BJ (cell line): ENCODE data around the gene ALDH3B1. TPM values are rescaled to one million over a fixed set of nuclear protein-coding genes. Genes with fewer than 3 reads are reported as not detected.
A peak's percentile ranks its signal among the peaks of the same experiment; 100 is the strongest.
"Not testable (repeated sequence)": the region's sequence is repeated elsewhere in the genome, so short reads cannot be mapped to it uniquely, and the experiment has no call there.

ENCODE experiments used
- CTCF ChIA-PET: fragments of 350-600 bp; formaldehyde crosslinking; extraction: SDS; loops from one replicate; lab custom pipeline; 2021; ENCODE audit warnings: antibody characterized with exemption, inconsistent platforms; lab: Yijun Ruan, JAX
- POLR2A ChIA-PET: fragments of 300-600 bp; sonication (Branson Sonifier 250); formaldehyde crosslinking; extraction: SDS; loops from one replicate; lab custom pipeline; 2021; ENCODE audit warnings: antibody characterized with exemption; lab: Charles Lee
- DNase-seq: peaks from one replicate; pipeline ENCODE4 v3.0.0-alpha.2; 2011; ENCODE audit warnings: low read depth
- H3K27me3 ChIP-seq: 2 replicates; pipeline ENCODE4 v1.6.0; 2011; ENCODE audit warnings: low read length; ENCODE audit not compliant: control insufficient read depth, insufficient read depth
- H3K36me3 ChIP-seq: 2 replicates; pipeline ENCODE4 v1.5.1; 2011; ENCODE audit warnings: low read length; ENCODE audit not compliant: control insufficient read depth, insufficient read depth
- H3K4me3 ChIP-seq: 2 replicates; pipeline ENCODE4 v1.5.1; 2011; ENCODE audit warnings: low read depth, mild to moderate bottlenecking, control low read depth, low read length
- CTCF ChIP-seq: IDR thresholded peaks from 2 replicates; pipeline ENCODE4 v1.5.1; 2011; ENCODE audit warnings: low read depth, mild to moderate bottlenecking, control low read depth, inconsistent platforms, low read length, moderate library complexity; ENCODE audit not compliant: insufficient read depth
- polyA plus RNA-seq: library from polyadenylated mRNA; depleted of rRNA; stranded (reverse); fragments of >200 nt; gene quantifications from 2 replicates; pipeline ENCODE4 v1.2.3, GENCODE V29; 2011

ALDH3B1 gene
- polyA plus RNA-seq, 1 experiment = 74.2 TPM

GRCh38 chr11:67983951-67984350 is 26.2 kb upstream of the ALDH3B1 start:
- Histone ChIP-seq H3K27me3 (no peaks in the 10 kb centered on the region; the same call in 1 of the 2 replicates), H3K4me3 (no peak overlapping the region), H3K36me3 (no peaks in the 10 kb centered on the region)
- no peak for DNase-seq
- ChIA-PET CTCF (no interaction called here), POLR2A (no interaction called here)
- TF ChIP-seq CTCF = no peak

GRCh38 chr11:67985302-67985701 is 24.8 kb upstream of the ALDH3B1 start:
- H3K4me3 ChIP-seq, POLR2A ChIA-PET, CTCF ChIA-PET, H3K27me3 ChIP-seq, DNase-seq, H3K36me3 ChIP-seq: not testable (repeated sequence)

GRCh38 chr11:67990546-67991346 is 19.4 kb upstream of the ALDH3B1 start:
- POLR2A ChIA-PET, CTCF ChIA-PET: not testable (repeated sequence)

GRCh38 chr11:67991347-67992121 is 18.6 kb upstream of the ALDH3B1 start:
- H3K36me3 ChIP-seq, DNase-seq, H3K27me3 ChIP-seq, CTCF ChIA-PET, POLR2A ChIA-PET, H3K4me3 ChIP-seq: not testable (repeated sequence)

More at GRCh38 chr11:67990546-67991346, 19.4 kb upstream of the ALDH3B1 start:
- not testable (repeated sequence) for H3K4me3 ChIP-seq, H3K36me3 ChIP-seq, H3K27me3 ChIP-seq, DNase-seq

- H3K4me3 ChIP-seq, DNase-seq, H3K36me3 ChIP-seq, POLR2A ChIA-PET, H3K27me3 ChIP-seq: not testable (repeated sequence)
- peak; percentile 56 for TF ChIP-seq CTCF
- CTCF ChIA-PET = interaction anchor here (0.9 to 1.3 kb wide), 3 partner anchors 9 to 72 kb away, joined by 3 to 5 read pairs (median 3); no protein-coding TSS in a partner anchor
These were observed 16.3 kb upstream of the ALDH3B1 start for GRCh38 chr11:67993821-67994220.

GRCh38 chr11:67994387-67994786 is 15.7 kb upstream of the ALDH3B1 start:
- H3K27me3 ChIP-seq, POLR2A ChIA-PET, H3K4me3 ChIP-seq, H3K36me3 ChIP-seq, DNase-seq: not testable (repeated sequence)
- CTCF ChIA-PET = interaction anchor here (0.9 to 1.3 kb wide), 3 partner anchors 8 to 72 kb away, joined by 3 to 5 read pairs (median 3); no protein-coding TSS in a partner anchor

GRCh38 chr11:67995129-67995528 is 15.0 kb upstream of the ALDH3B1 start:
- H3K4me3 ChIP-seq, POLR2A ChIA-PET, H3K36me3 ChIP-seq, H3K27me3 ChIP-seq, DNase-seq: not testable (repeated sequence)
- CTCF ChIA-PET = interaction anchor here (1.3 kb wide), 1 partner anchor 71 kb away, joined by 3 read pairs; no protein-coding TSS in a partner anchor

GRCh38 chr11:67995579-67995978 is 14.5 kb upstream of the ALDH3B1 start:
- H3K4me3 ChIP-seq, CTCF ChIA-PET, H3K27me3 ChIP-seq, DNase-seq, POLR2A ChIA-PET, H3K36me3 ChIP-seq: not testable (repeated sequence)
